Stromal cell of bone marrow (primary cell): ENCODE measurements around the gene NR3C2.
A peak's percentile ranks its signal among the peaks of the same experiment; 100 is the strongest.
"Not testable (repeated sequence)": the region's sequence is repeated elsewhere in the genome, so short reads cannot be mapped to it uniquely, and the experiment has no call there.

Experiments used
- DNase-seq: peaks from one replicate; pipeline ENCODE4 v3.0.0-alpha.2; 2012; ENCODE audit warnings: low read depth

NR3C2 gene

GRCh38 chr4:148170408-148171365 lies 271.5 kb downstream of the NR3C2 start:
- DNase-seq: no peak

GRCh38 chr4:148166132-148166591 lies 276.1 kb downstream of the NR3C2 start:
- no peak for DNase-seq

DNA sequence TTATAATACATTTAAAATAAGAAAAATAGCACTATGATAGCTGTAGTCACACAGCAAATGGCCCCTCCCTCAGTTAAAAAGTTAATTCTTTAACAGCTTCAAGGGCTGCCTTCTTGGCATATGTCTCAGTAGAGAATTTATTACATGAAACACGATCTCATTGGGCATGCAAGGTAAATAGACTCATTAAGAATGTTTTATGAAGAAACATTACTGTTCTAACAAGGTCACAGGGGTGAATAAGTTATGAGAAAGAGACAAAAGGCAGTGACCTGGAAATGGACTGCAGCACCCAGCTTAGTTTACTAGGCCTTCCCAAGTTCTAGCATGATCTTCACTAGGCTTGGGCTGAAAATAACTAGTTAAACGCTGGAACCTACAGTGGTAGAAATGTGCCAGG lies 277.7 kb downstream of the NR3C2 start:
- no peak for DNase-seq

GRCh38 chr4:148162991-148163390 lies 279.2 kb downstream of the NR3C2 start:
- DNase-seq: no peak

GRCh38 chr4:148162519-148162918 lies 279.7 kb downstream of the NR3C2 start:
- no peak for DNase-seq

GRCh38 chr4:148161601-148162000 lies 280.6 kb downstream of the NR3C2 start:
- DNase-seq: no peak

GRCh38 chr4:148159793-148160192 lies 282.4 kb downstream of the NR3C2 start:
- DNase-seq: no peak

- no peak for DNase-seq
Observed at GRCh38 chr4:148154769-148155168, 287.4 kb downstream of the NR3C2 start.

DNA sequence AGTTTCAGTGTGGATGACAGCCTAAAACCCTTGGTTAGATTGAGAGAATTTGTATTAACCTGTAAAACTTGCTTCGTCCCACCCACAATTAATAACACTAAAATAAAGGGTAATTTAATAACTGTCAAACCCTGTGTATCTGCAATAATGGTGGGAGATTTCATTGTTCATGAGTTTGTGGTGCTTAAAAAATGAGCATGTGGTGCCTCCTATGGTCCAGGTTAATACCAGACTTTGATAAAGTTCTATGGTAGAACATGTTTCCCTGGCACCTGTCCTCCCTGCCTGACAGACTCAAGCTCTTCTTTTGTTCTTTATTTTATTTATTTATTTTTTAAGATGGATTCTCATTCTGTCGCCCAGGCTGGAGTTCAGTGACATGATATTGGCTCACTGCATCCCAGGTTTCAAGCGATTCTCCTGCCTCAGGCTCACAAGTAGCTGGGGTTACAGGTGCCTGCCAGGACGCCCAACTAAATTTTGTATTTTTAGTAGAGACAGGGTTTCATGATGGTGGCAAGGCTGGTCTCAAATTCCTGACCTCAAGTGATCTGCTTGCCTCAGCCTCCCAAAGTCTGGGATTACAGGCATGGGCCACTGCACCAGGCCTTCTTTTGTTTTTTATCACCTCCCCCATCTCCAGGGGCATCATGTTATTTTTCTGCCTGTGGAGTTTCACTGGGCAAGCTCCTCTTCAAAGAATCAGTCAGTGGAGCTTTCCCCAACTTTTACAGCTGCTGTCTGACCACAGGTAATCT lies 289.2 kb downstream of the NR3C2 start:
- no peak for DNase-seq

DNA sequence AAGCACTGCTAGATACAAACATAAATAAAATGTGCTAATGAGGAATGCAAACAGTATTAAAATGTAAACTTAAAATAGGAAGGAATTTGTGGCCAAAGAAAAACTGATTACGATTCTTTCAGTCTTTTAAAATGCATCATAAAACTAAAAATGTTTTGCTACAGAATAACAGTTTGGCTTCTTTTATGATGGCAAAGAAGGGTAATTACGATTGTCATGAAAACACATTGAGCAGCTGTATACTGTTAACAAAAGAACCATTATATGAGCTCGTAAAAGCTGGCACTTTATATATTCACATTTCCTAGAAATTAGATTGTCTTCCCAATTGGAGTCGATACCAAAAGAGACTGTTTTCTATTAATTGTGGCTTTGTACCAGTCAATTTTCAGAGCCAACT lies 290.4 kb downstream of the NR3C2 start:
- no peak for DNase-seq

GRCh38 chr4:148145475-148145874 lies 296.7 kb downstream of the NR3C2 start:
- DNase-seq: no peak

- DNase-seq: no peak
Observed at GRCh38 chr4:148143174-148143573, 299.0 kb downstream of the NR3C2 start.

- DNase-seq: no peak
Observed at GRCh38 chr4:148141501-148141900, 300.7 kb downstream of the NR3C2 start.

DNA sequence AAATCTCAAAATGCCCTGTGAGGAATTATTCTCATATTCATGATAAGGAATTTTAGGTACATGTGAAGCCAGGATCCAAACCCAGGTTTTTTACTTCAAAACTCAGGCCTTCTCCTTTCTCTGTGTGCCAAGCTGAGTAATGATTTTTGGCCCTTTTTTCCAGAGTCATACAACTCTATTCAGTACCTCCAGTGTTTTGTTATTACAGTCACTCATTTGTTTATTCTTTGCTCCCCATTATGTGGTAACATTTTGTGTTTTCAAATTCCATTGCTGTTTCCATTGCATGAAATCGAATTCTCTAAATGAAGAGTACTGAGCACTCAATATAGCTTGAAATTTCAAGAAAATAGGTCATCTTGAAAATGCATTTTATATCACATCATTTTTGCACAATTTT lies 315.4 kb downstream of the NR3C2 start:
- DNase-seq: no peak

GRCh38 chr4:148124512-148124911 lies 317.7 kb downstream of the NR3C2 start:
- no peak for DNase-seq

DNA sequence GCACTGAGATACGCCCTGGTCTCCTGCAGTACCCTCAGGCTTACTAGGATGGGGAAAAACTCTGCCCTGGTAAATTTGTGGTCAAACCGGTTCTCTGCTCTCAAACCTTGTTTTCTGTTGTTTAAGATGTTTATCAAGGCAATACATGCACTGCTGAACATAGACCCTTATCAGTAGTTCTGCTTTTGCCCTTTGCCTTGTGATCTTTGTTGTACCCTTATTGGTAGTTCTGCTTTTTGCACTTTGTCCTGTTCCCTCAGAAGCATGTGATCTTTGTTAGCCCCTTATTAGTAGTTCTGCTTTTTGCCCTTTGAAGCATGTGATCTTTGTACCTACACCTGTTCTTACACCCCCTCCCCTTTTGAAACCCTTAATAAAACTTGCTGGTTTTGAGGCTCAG lies 319.1 kb downstream of the NR3C2 start:
- not testable (repeated sequence) for DNase-seq

GRCh38 chr4:148120216-148120615 lies 322.0 kb downstream of the NR3C2 start:
- no peak for DNase-seq

- DNase-seq: no peak
Observed at GRCh38 chr4:148118633-148119032, 323.6 kb downstream of the NR3C2 start.

DNA sequence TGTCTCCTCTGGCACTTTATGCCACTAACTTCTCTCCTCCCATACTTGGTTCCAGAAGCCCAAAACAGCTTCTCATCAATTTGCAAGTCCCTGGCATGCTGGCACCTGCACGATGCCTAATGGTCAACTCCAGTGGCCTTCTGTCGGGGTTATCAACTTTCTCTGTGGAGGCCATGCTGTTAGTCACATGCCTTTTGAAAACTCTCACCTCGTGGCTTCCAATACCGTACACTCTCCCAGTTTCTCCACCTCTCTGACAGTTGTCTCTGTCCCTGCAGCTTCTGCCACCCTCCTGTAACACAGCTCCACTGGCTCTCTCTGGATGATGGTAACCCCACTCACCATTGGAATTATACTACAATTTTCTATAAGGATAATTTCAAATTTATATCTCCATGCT lies 324.0 kb downstream of the NR3C2 start:
- DNase-seq: no peak

- no peak for DNase-seq
Observed at GRCh38 chr4:148116969-148117368, 325.2 kb downstream of the NR3C2 start.

- peak; percentile 74 for DNase-seq
Observed at GRCh38 chr4:148116264-148116663, 325.9 kb downstream of the NR3C2 start.

GRCh38 chr4:148114436-148114835 lies 327.8 kb downstream of the NR3C2 start:
- DNase-seq: no peak
